H1 (cell line): ENCODE data around the gene TTC28. TPM values are rescaled to one million over a fixed set of nuclear protein-coding genes. Genes with fewer than 3 reads are reported as not detected.

ENCODE experiments used
- CTCF ChIA-PET: fragments of 300-600 bp; sonication (Branson Sonifier 250); formaldehyde crosslinking; loops from one replicate; lab custom pipeline; 2021; ENCODE audit not compliant: partially characterized antibody; lab: Charles Lee
- POLR2A ChIA-PET: fragments of 300-600 bp; sonication (Branson Sonifier 250); formaldehyde crosslinking; loops from one replicate; lab custom pipeline; 2021; ENCODE audit warnings: inconsistent platforms; ENCODE audit not compliant: partially characterized antibody; lab: Charles Lee
- DNase-seq, 2 experiments: peaks; one replicate each; pipeline versions ENCODE4 v3.0.0 to v3.0.0-alpha.2; 2010 to 2022; ENCODE audit warnings: low spot score in 2 of 2, low read depth in 1 of 2, mixed read lengths in 1 of 2
- FAIRE-seq: peaks from 2 replicates; lab custom pipeline; 2011; peaks lifted over from hg19 to GRCh38; lab: Jason Lieb, UNC
- H2AFZ ChIP-seq: 2 replicates; pipeline ENCODE4 v1.8.1; 2012; ENCODE audit warnings: low read length, inconsistent platforms
- H2AK5ac ChIP-seq: 2 replicates; pipeline ENCODE4 v1.6.1; 2013; ENCODE audit warnings: low read depth, low read length
- H2BK120ac ChIP-seq: replicated peaks from 2 replicates; pipeline ENCODE3; 2013; ENCODE audit warnings: low read depth, low read length, inconsistent platforms
- H2BK12ac ChIP-seq: 2 replicates; pipeline ENCODE4 v1.6.1; 2013; ENCODE audit warnings: low read depth, low read length
- H2BK15ac ChIP-seq: 2 replicates; pipeline ENCODE4 v1.6.1; 2013; ENCODE audit warnings: low read length
- H2BK20ac ChIP-seq: 2 replicates; pipeline ENCODE4 v1.6.1; 2013; ENCODE audit warnings: low read length
- H2BK5ac ChIP-seq: 2 replicates; pipeline ENCODE4 v1.6.1; 2013; ENCODE audit warnings: low read depth, low read length
- H3K14ac ChIP-seq: 2 replicates; pipeline ENCODE4 v1.6.1; 2013; ENCODE audit warnings: inconsistent platforms; ENCODE audit not compliant: insufficient read length
- H3K18ac ChIP-seq: 2 replicates; pipeline ENCODE4 v1.6.1; 2013; ENCODE audit warnings: low read length; ENCODE audit errors: extremely low read depth
- H3K23ac ChIP-seq: 2 replicates; pipeline ENCODE4 v1.6.1; 2013; ENCODE audit warnings: inconsistent platforms; ENCODE audit not compliant: insufficient read length
- H3K23me2 ChIP-seq: 2 replicates; pipeline ENCODE4 v1.6.1; 2013; ENCODE audit warnings: low read depth, low read length
- H3K27ac ChIP-seq: 2 replicates; pipeline ENCODE4 v1.6.1; 2011; ENCODE audit warnings: low read depth, low read length, inconsistent platforms
- H3K27me3 ChIP-seq, 4 experiments: replicated peaks in 1 of 4; 1 replicate in 1 of 4; 2 replicates in 3 of 4; pipeline versions ENCODE4 v1.6.1 to v1.8.1; 2011 to 2013; ENCODE audit warnings: low read length in 3 of 4, mild to moderate bottlenecking in 3 of 4, inconsistent platforms in 2 of 4, mixed read lengths in 2 of 4, moderate library complexity in 1 of 4; ENCODE audit not compliant: control insufficient read depth in 3 of 4, insufficient read depth in 3 of 4; ENCODE audit errors: extremely low read depth in 1 of 4
- H3K36me3 ChIP-seq, 4 experiments: 2 replicates each; pipeline versions ENCODE4 v1.6.1 to v1.8.1; 2011 to 2013; ENCODE audit warnings: mild to moderate bottlenecking in 4 of 4, low read length in 3 of 4, moderate library complexity in 2 of 4, control low read depth in 1 of 4, inconsistent platforms in 1 of 4; ENCODE audit not compliant: insufficient read depth in 4 of 4, control insufficient read depth in 2 of 4
- H3K4ac ChIP-seq: replicated peaks from 2 replicates; pipeline ENCODE3; 2013; ENCODE audit warnings: low read length, low read depth, mixed read lengths, inconsistent platforms; ENCODE audit not compliant: insufficient read length
- H3K4me1 ChIP-seq, 4 experiments: replicated peaks in 1 of 4; 1 replicate in 1 of 4; 2 replicates in 3 of 4; pipeline versions ENCODE4 v1.6.1 to v1.8.1; 2011 to 2013; ENCODE audit warnings: low read length in 3 of 4, inconsistent platforms in 2 of 4, mixed read lengths in 1 of 4; ENCODE audit not compliant: insufficient read depth in 4 of 4, control insufficient read depth in 3 of 4
- H3K4me2 ChIP-seq, 2 experiments: 2 replicates each; pipeline versions ENCODE4 v1.6.1 to v1.8.1; 2011 to 2013; ENCODE audit warnings: low read depth in 2 of 2, low read length in 2 of 2, control low read depth in 1 of 2, inconsistent platforms in 1 of 2, mild to moderate bottlenecking in 1 of 2; ENCODE audit not compliant: insufficient read depth in 1 of 2
- H3K4me3 ChIP-seq, 4 experiments: fragments of 200-600, 300-600 bp in 1 of 4; sonication (generic), shearing (Covaris generic), sonication (Bioruptor Twin) in 1 of 4; 2 replicates each; pipeline versions ENCODE4 v1.5.1 to v1.8.1; 2011 to 2016; ENCODE audit warnings: low read length in 4 of 4, low read depth in 3 of 4, control low read depth in 2 of 4, inconsistent platforms in 2 of 4, mild to moderate bottlenecking in 2 of 4, mixed read lengths in 1 of 4, moderate library complexity in 1 of 4; ENCODE audit not compliant: insufficient read depth in 2 of 4; ENCODE audit errors: extremely low read depth in 1 of 4
- H3K56ac ChIP-seq: replicated peaks from 2 replicates; pipeline ENCODE3; 2013; ENCODE audit warnings: low read depth, mild to moderate bottlenecking, mixed read lengths, low read length, inconsistent platforms; ENCODE audit not compliant: insufficient read length
- H3K79me1 ChIP-seq: 2 replicates; pipeline ENCODE4 v1.6.1; 2013; ENCODE audit warnings: low read depth, low read length, control low read depth
- H3K79me2 ChIP-seq, 2 experiments: 2 replicates each; pipeline versions ENCODE4 v1.6.1 to v1.8.1; 2012 to 2013; ENCODE audit warnings: low read length in 2 of 2, mild to moderate bottlenecking in 2 of 2, inconsistent platforms in 1 of 2; ENCODE audit not compliant: insufficient read depth in 2 of 2, control insufficient read depth in 1 of 2
- H3K9ac ChIP-seq, 4 experiments: replicated peaks in 1 of 4; 1 replicate in 1 of 4; 2 replicates in 3 of 4; pipeline versions ENCODE4 v1.6.1 to v1.8.1; 2011 to 2013; ENCODE audit warnings: low read depth in 3 of 4, low read length in 3 of 4, control low read depth in 2 of 4, mild to moderate bottlenecking in 2 of 4, moderate library complexity in 2 of 4, inconsistent platforms in 1 of 4; ENCODE audit errors: extremely low read depth in 1 of 4
- H3K9me3 ChIP-seq, 2 experiments: 2 replicates each; pipeline versions ENCODE4 v1.6.1 to v1.8.1; 2012 to 2013; ENCODE audit warnings: mild to moderate bottlenecking in 2 of 2, moderate library complexity in 2 of 2, control low read depth in 1 of 2, inconsistent platforms in 1 of 2, low read depth in 1 of 2, low read length in 1 of 2, mixed read lengths in 1 of 2; ENCODE audit not compliant: insufficient read depth in 2 of 2
- H4K20me1 ChIP-seq, 2 experiments: replicated peaks in 1 of 2; 2 replicates each; pipeline versions ENCODE3 to v1.8.1; 2011 to 2013; ENCODE audit warnings: inconsistent platforms in 2 of 2, low read length in 2 of 2, mild to moderate bottlenecking in 1 of 2; ENCODE audit not compliant: insufficient read depth in 2 of 2, control insufficient read depth in 1 of 2
- H4K5ac ChIP-seq: 2 replicates; pipeline ENCODE4 v1.6.1; 2013; ENCODE audit warnings: low read length, low read depth, mixed read lengths, inconsistent platforms; ENCODE audit not compliant: insufficient read length
- H4K8ac ChIP-seq: 2 replicates; pipeline ENCODE4 v1.8.0; 2013; ENCODE audit warnings: mild to moderate bottlenecking, moderate library complexity, low read length, inconsistent platforms; ENCODE audit not compliant: insufficient read depth; ENCODE audit errors: extremely low read depth
- H4K91ac ChIP-seq: replicated peaks from 2 replicates; pipeline ENCODE3; 2013; ENCODE audit warnings: low read length, mixed read lengths, inconsistent platforms; ENCODE audit not compliant: insufficient read length
- BACH1 ChIP-seq: IDR thresholded peaks from 2 replicates; pipeline ENCODE4 v1.6.1; 2012; ENCODE audit warnings: low read length, improper control_type of control experiment
- BCL11A ChIP-seq, 2 experiments: IDR thresholded peaks; one replicate each; pipeline ENCODE4 v1.6.1; 2011; ENCODE audit warnings: low read depth in 2 of 2, low read length in 2 of 2, mild to moderate bottlenecking in 2 of 2
- CHD1 ChIP-seq: IDR thresholded peaks from 2 replicates; pipeline ENCODE4 v1.6.1; 2012; ENCODE audit warnings: low read depth, low read length, improper control_type of control experiment
- CREB1 ChIP-seq: IDR thresholded peaks from 2 replicates; pipeline ENCODE4 v1.6.1; 2012; ENCODE audit warnings: inconsistent platforms
- EP300 ChIP-seq, 2 experiments: IDR thresholded peaks; 1 replicate in 1 of 2; 2 replicates in 1 of 2; pipeline ENCODE4 v1.6.1; 2011 to 2012; ENCODE audit warnings: low read depth in 2 of 2, low read length in 2 of 2, mild to moderate bottlenecking in 2 of 2, borderline replicate concordance in 1 of 2, inconsistent platforms in 1 of 2, moderate library complexity in 1 of 2
- GTF2F1 ChIP-seq: IDR thresholded peaks from 2 replicates; pipeline ENCODE4 v1.6.1; 2012; ENCODE audit warnings: low read depth, low read length, improper control_type of control experiment, borderline replicate concordance
- JUN ChIP-seq: IDR thresholded peaks from 2 replicates; pipeline ENCODE4 v1.6.1; 2011; ENCODE audit warnings: low read depth, mild to moderate bottlenecking, improper control_type of control experiment, low read length
- PHF8 ChIP-seq: fragments of 200-600 bp; sonication (generic); conservative IDR thresholded peaks from 2 replicates; pipeline ENCODE4 v1.7.1; 2012; ENCODE audit warnings: low read depth, mild to moderate bottlenecking, inconsistent platforms, low read length, moderate library complexity
- POLR2AphosphoS5 ChIP-seq: IDR thresholded peaks from 2 replicates; pipeline ENCODE4 v1.6.1; 2011; ENCODE audit warnings: low read depth, low read length
- POU5F1 ChIP-seq: IDR thresholded peaks from 2 replicates; pipeline ENCODE4 v1.6.1; 2011; ENCODE audit warnings: low read depth, mild to moderate bottlenecking, low read length, moderate library complexity
- RFX5 ChIP-seq: IDR thresholded peaks from 2 replicates; pipeline ENCODE4 v1.6.1; 2011; ENCODE audit warnings: low read depth, low read length, improper control_type of control experiment, borderline replicate concordance
- SIRT6 ChIP-seq: IDR thresholded peaks from one replicate; pipeline ENCODE4 v1.7.1; 2012; ENCODE audit warnings: low read length, inconsistent platforms
- SP1 ChIP-seq: IDR thresholded peaks from 2 replicates; pipeline ENCODE4 v1.6.1; 2011; ENCODE audit warnings: low read depth, low read length
- SP2 ChIP-seq: IDR thresholded peaks from 2 replicates; pipeline ENCODE4 v1.6.1; 2012; ENCODE audit warnings: mild to moderate bottlenecking, low read length, inconsistent platforms
- YY1 ChIP-seq: IDR thresholded peaks from 2 replicates; pipeline ENCODE4 v1.6.1; 2011; ENCODE audit warnings: low read depth, mild to moderate bottlenecking, low read length
- WGBS, 2 experiments: shearing (Covaris generic) in 1 of 2; methylation state at CpG; one replicate each; pipeline versions ENCODE4 v1.1.6 to v1.1.7; 2013 to 2015; ENCODE audit warnings: low lambda C conversion rate in 2 of 2, mixed read lengths in 2 of 2, inconsistent platforms in 1 of 2, low coverage in 1 of 2, missing lambda C conversion rate in 1 of 2; ENCODE audit not compliant: insufficient replicate concordance in 2 of 2, insufficient coverage in 1 of 2, insufficient read length in 1 of 2; ENCODE audit errors: extremely low coverage in 1 of 2, missing lambda C conversion rate in 1 of 2; 5-methylcytosine and 5-hydroxymethylcytosine counted together
- polyA plus RNA-seq, 7 experiments: library from polyadenylated mRNA; depleted of rRNA in 3 of 7; stranded (reverse) in 5 of 7; unstranded in 2 of 7; fragments of >200 nt in 5 of 7; fragments of 200-250 nt in 2 of 7; gene quantifications; 1 replicate in 5 of 7; 2 replicates in 1 of 7; 4 replicates in 1 of 7; pipeline versions ENCODE4 v1.2.1 to v1.2.3, GENCODE V29; 2011 to 2013; ENCODE audit warnings: missing spikeins in 2 of 7, mixed read lengths in 2 of 7
- total RNA-seq: library from RNA; stranded (reverse); fragmentation: NEBNext Ultra II Directional; extraction: Animal tissue kit (Norgen Biotek cat#: 25700); gene quantifications from 2 replicates; pipeline ENCODE4 v1.2.1, GENCODE V29; 2021
- TF ChIP-seq, protein P1 (sequence below): IDR thresholded peaks from 2 replicates; pipeline ENCODE4 v1.6.1; 2011; ENCODE audit warnings: low read depth, mild to moderate bottlenecking, low read length; ENCODE audit not compliant: insufficient read depth

The TTC28 gene
- total and polyA plus RNA-seq, 2 of the 8 experiments (the other 6 are each of a cell fraction or from before 2014, with no cell fraction given): 2.6 to 12.6 TPM

DNA sequence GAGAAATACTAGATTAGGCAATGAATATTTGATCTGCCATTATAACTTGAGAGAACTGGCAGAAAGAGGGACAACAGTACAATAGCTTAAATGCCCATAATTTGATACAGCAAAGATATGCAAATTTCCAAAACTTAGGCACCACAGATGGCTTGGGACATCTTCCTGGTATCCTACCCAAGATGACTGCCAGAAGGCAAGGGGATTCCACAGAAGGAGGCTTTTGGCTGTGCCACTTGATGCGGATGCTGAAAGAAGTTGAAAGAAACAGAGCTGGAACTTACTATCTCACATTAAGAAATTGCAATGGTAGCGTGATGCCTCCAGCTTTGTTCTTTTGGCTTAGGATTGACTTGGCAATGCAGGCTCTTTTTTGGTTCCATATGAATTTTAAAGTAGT is 216.7 kb downstream of the TTC28 start:
- Histone ChIP-seq H3K14ac (no peak overlapping the region), H3K9me3 (no peaks in the 10 kb centered on the region), H3K27me3 (no peaks in the 10 kb centered on the region), H2AK5ac (no peak overlapping the region), H4K20me1 (no peaks in the 10 kb centered on the region), H3K79me1 (no peaks in the 10 kb centered on the region), H2BK20ac (no peak overlapping the region), H3K4ac (no peak overlapping the region), H2BK12ac (no peak overlapping the region), H2AFZ (no peak overlapping the region), H3K4me1 (no peaks in the 10 kb centered on the region), H3K56ac (no peak overlapping the region), H3K4me3 (no peak overlapping the region), H3K18ac (no peak overlapping the region), H3K36me3 (no peaks in the 10 kb centered on the region), H3K4me2 (no peak overlapping the region), H3K23me2 (no peaks in the 10 kb centered on the region), H2BK15ac (no peak overlapping the region), H3K23ac (no peak overlapping the region), H3K27ac (no peak overlapping the region), H3K79me2 (no peaks in the 10 kb centered on the region), H4K91ac (no peak overlapping the region), H4K8ac (no peak overlapping the region), H4K5ac (no peak overlapping the region), H2BK5ac (no peak overlapping the region), H3K9ac (no peak overlapping the region), H2BK120ac (no peak overlapping the region)
- ChIA-PET POLR2A (no interaction called here), CTCF (no interaction called here)
- TF ChIP-seq YY1 (no peak), SP1 (no peak), SP2 (no peak), CHD1 (no peak), PHF8 (no peak), POU5F1 (no peak), JUN (no peak), EP300 (IDR thresholded peaks at IDR 0.05; ENCODE audit: borderline replicate concordance in 1 of 2, low read depth in 2 of 2, low read length in 2 of 2) (no peak), POLR2AphosphoS5 (no peak), BCL11A (IDR thresholded peaks at IDR 0.05; ENCODE audit: low read depth in 2 of 2, low read length in 2 of 2) (no peak), RFX5 (no peak), BACH1 (no peak), CREB1 (no peak), SIRT6 (no peak), GTF2F1 (no peak)
- TF ChIP-seq, protein P1, sequence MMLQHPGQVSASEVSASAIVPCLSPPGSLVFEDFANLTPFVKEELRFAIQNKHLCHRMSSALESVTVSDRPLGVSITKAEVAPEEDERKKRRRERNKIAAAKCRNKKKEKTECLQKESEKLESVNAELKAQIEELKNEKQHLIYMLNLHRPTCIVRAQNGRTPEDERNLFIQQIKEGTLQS: no peak
- FAIRE-seq (no peak), DNase-seq (no peak)
- 94% methylated on average over 2 of the region's 2 CpGs; no CpG with 5 or more reads in 1 of the 2 experiments for WGBS, 2 experiments
